Heart left ventricle (tissue), 13 donors: ENCODE measurements around the gene CPXM2.

ENCODE experiments used
- POLR2A ChIP-seq, 2 donors: fragments of 450-650 bp; IDR thresholded peaks; one replicate each; pipeline ENCODE4 v1.6.1; 2017; ENCODE audit warnings: antibody characterized with exemption in 2 of 2, mild to moderate bottlenecking in 2 of 2, moderate library complexity in 2 of 2
- TF ChIP-seq, protein P1 (sequence below), 12 donors: fragments of 200-600 bp; sonication (generic) in 4 of 12; IDR thresholded peaks; one replicate each; pipeline versions ENCODE4 v1.5.0 to v1.8.0; 2018 to 2022; ENCODE audit warnings: antibody characterized with exemption in 12 of 12, mild to moderate bottlenecking in 5 of 12
- donor health status: ischemic (EF 13 %, LVEDD 7.1; RV severe dilation, severe dysfunction).
- donor health status: DM: no; HTN: yes; CAD: no.
- donor health status: DM: no; HTN: no; CAD: no.
- donor health status: ischemic (EF 25% LVEDD 6.9; RV normal size, moderate dysfunction).
- donor health status: ischemic (EF 25% LVEDD 5.7; RV mildly dilated, moderate dysfunction).
- donor health status: ischemic (EF 35%, LVEDD 5.7; RV mildly dilated, moderate dysfunction).
- donor health status: nonischemic (EF 11% LVEDD 7.7; RV severe dilation, severe dysfunction).
- donor health status: DM: yes; HTN: yes; CAD: no.
- donor health status: PGD.
- donor health status: ischemic (EF 29% LVEDD 5.4; RV normal size, mild dysfunction).
- donor health status: nonischemic (EF 23%, LVEDD 6.1; RV moderate dilation, normal function).

DNA sequence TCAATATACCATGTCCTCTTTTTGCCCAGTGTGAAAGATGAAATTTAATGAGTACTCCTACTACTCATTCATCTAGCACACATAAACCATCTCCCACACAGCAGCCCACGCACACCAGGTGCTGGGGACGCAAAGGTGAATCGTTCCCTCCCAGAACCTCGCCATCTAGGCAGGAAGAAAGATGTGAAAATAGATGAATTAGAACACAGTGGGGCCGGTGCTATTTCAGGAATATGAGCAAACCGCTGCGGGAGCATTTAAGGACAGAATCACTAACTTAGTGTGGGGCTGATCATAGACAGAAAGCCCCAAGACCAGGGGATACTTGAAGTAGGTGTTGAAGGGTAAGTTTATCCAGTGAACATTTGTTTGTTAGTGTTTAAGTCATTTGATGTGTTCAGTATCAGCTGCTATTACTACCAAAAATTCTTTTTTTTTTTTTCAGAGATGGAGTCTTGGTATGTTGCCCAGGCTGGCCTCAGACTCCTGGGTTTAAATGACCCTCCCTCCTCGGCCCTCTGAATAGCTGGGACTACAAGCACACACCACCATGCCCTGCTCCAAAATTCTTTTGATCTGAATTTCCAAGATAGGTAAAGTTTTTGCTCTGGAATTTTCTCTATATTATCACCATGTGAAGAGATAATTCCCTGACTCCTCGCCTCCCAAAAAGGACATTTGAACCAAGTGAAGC is 48.8 kb downstream of the CPXM2 start:
- TF ChIP-seq, protein P1, sequence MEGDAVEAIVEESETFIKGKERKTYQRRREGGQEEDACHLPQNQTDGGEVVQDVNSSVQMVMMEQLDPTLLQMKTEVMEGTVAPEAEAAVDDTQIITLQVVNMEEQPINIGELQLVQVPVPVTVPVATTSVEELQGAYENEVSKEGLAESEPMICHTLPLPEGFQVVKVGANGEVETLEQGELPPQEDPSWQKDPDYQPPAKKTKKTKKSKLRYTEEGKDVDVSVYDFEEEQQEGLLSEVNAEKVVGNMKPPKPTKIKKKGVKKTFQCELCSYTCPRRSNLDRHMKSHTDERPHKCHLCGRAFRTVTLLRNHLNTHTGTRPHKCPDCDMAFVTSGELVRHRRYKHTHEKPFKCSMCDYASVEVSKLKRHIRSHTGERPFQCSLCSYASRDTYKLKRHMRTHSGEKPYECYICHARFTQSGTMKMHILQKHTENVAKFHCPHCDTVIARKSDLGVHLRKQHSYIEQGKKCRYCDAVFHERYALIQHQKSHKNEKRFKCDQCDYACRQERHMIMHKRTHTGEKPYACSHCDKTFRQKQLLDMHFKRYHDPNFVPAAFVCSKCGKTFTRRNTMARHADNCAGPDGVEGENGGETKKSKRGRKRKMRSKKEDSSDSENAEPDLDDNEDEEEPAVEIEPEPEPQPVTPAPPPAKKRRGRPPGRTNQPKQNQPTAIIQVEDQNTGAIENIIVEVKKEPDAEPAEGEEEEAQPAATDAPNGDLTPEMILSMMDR (IDR thresholded peaks at IDR 0.05) = no peak
- TF ChIP-seq POLR2A (IDR thresholded peaks at IDR 0.05) = no peak
